ENCODE measurements around the gene RBMS3. TPM values are rescaled to one million over a fixed set of nuclear protein-coding genes. Genes with fewer than 3 reads are reported as not detected.

The RBMS3 gene
- total RNA-seq, 4 donors from 2014 or later: 3.8 to 18.7 (median 14.6) TPM

DNA sequence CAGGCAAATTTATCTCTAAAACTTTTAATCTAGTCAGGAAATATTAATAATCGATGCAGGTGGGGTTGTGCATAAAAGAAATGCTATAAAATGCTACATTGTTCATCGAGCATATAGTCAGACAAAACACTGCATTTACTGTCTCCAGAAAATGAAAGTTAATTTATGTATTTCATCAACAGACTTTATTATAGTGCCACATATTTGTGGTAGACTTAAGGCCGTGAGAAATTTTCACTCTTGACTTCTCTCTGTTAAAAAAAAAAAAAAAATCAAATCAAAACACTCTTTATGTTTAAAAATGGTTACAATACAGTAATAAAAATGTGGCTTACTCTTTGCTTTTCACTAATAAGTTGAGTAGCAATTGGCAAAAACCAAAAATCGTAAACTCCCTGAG is 67.4 kb downstream of the RBMS3 start:
- peaks cover 0 to 2% (median 0%) of the 10 kb centered on the region in 4 donors for H3K4me1 ChIP-seq
- intact Hi-C loops (cut with DNase I; ENCODE audit: low total_unique reads) (no loop called here), in situ Hi-C loops (cut with MboI; ENCODE audit: low pct_ligation_motif_present in 1 of 4, low pct_unique_long_range_greater_than_20kb in 1 of 4, low sequenced_read_pairs in 3 of 4) (no loop called here)
- H3K9me3 ChIP-seq: no peaks in the 10 kb centered on the region
- no peaks in the 10 kb centered on the region for H3K27me3 ChIP-seq
- no peak overlapping the region for H3K27ac ChIP-seq
- TF ChIP-seq POLR2AphosphoS5 (IDR thresholded peaks at IDR 0.05): no peak
- TF ChIP-seq POLR2A (IDR thresholded peaks at IDR 0.05): no peak
- TF ChIP-seq, protein P1, sequence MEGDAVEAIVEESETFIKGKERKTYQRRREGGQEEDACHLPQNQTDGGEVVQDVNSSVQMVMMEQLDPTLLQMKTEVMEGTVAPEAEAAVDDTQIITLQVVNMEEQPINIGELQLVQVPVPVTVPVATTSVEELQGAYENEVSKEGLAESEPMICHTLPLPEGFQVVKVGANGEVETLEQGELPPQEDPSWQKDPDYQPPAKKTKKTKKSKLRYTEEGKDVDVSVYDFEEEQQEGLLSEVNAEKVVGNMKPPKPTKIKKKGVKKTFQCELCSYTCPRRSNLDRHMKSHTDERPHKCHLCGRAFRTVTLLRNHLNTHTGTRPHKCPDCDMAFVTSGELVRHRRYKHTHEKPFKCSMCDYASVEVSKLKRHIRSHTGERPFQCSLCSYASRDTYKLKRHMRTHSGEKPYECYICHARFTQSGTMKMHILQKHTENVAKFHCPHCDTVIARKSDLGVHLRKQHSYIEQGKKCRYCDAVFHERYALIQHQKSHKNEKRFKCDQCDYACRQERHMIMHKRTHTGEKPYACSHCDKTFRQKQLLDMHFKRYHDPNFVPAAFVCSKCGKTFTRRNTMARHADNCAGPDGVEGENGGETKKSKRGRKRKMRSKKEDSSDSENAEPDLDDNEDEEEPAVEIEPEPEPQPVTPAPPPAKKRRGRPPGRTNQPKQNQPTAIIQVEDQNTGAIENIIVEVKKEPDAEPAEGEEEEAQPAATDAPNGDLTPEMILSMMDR (IDR thresholded peaks at IDR 0.05): no peak
- TF ChIP-seq EP300 (IDR thresholded peaks at IDR 0.05; ENCODE audit: low read depth): no peak
- 55 to 70% methylated on average over 4 of the region's 4 CpGs for WGBS, 2 donors (ENCODE audit: low coverage in 1 of 2)
- no peak overlapping the region for H3K4me3 ChIP-seq
- no peak for DNase-seq
- H3K36me3 ChIP-seq: no peaks in the 10 kb centered on the region

DNA sequence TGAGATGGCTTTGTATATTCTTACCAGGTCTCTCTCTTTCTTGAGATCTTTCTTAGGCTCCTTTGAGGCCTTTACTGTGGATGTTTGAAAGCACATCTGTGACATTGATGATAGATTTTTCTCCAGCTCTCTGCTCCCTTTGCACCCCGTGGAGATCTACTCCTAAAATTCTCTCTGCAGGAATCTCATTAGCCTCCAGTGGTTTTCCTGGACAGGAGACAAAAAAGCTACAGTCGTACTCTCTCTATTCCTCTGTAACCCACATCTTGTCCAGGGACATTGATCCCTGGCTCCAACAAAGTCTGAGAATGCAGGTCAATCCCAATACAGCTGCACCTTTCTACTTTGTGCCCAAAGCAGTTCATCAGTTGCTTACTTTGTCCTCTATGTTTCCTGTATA is 68.2 kb downstream of the RBMS3 start:
- no peaks in the 10 kb centered on the region for H3K9me3 ChIP-seq
- TF ChIP-seq POLR2AphosphoS5 (IDR thresholded peaks at IDR 0.05): no peak
- TF ChIP-seq, protein P1 (IDR thresholded peaks at IDR 0.05): no peak
- in situ Hi-C loops (cut with MboI; ENCODE audit: low pct_ligation_motif_present in 1 of 4, low pct_unique_long_range_greater_than_20kb in 1 of 4, low sequenced_read_pairs in 3 of 4): no loop called here
- no peaks in the 10 kb centered on the region for H3K36me3 ChIP-seq
- H3K4me3 ChIP-seq: no peak overlapping the region
- WGBS, 2 donors (ENCODE audit: low coverage in 1 of 2): 60 to 64% methylated on average over 2 of the region's 2 CpGs
- peaks cover 0 to 7% (median 0%) of the 10 kb centered on the region in 4 donors for H3K4me1 ChIP-seq
- no peak overlapping the region for H3K27ac ChIP-seq
- intact Hi-C loops (cut with DNase I; ENCODE audit: low total_unique reads): no loop called here
- no peaks in the 10 kb centered on the region for H3K27me3 ChIP-seq
- DNase-seq: no peak

DNA sequence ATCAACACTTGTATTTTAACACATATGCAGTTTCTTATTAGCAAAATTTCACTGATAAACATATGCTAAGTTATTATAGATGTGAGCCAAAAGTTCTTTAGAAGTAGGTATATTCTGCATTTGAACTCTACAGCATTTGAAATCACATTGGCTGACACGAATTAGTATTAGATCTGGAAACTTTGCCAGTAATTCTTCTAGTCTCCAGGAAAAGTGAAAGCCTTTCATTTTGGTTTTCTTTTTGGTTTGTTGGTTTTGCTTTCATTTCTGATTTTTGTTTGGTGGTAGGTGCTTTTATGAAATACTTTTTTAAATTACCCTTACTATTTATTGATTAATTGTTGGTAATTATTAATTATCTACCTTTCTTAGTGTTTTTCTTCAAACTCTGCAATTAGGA is 72.9 kb downstream of the RBMS3 start:
- in situ Hi-C loops (cut with MboI; ENCODE audit: low pct_ligation_motif_present in 1 of 4, low pct_unique_long_range_greater_than_20kb in 1 of 4, low sequenced_read_pairs in 3 of 4) (no loop called here), intact Hi-C loops (cut with DNase I; ENCODE audit: low total_unique reads) (no loop called here)
- Histone ChIP-seq H3K4me3 (no peak overlapping the region), H3K9me3 (no peaks in the 10 kb centered on the region), H3K4me1 (peaks cover 0 to 7% (median 0%) of the 10 kb centered on the region in 4 donors), H3K27me3 (no peaks in the 10 kb centered on the region), H3K36me3 (no peaks in the 10 kb centered on the region), H3K27ac (no peak overlapping the region)
- DNase-seq: no peak
- TF ChIP-seq POLR2AphosphoS5 (IDR thresholded peaks at IDR 0.05): no peak
- no peak for TF ChIP-seq EP300 (IDR thresholded peaks at IDR 0.05; ENCODE audit: low read depth)
- TF ChIP-seq, protein P1 (IDR thresholded peaks at IDR 0.05): no peak
- no peak for TF ChIP-seq POLR2A (IDR thresholded peaks at IDR 0.05)
- WGBS, 2 donors (ENCODE audit: low coverage in 1 of 2): 14 to 18% methylated on average over 1 of the region's 1 CpG

DNA sequence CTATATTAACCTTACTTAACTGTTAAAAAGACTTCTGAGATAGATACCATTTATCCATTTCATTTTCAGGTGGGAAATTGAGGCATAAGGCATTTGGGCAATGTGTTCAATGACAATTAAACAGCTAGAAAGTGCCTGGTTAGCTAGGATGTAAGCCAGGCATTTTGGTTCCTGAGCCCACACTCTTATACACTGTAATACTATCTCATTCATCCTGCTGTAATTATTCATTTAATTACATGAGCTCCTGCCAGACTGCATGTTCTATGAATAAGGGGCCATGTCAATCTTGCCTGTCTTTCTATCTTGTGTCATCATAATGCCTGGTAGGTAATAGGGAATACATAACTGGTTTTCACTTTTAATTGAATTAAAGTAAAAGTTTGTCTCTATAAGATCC is 74.0 kb downstream of the RBMS3 start:
- intact Hi-C loops (cut with DNase I; ENCODE audit: low total_unique reads) (no loop called here), in situ Hi-C loops (cut with MboI; ENCODE audit: low pct_ligation_motif_present in 1 of 4, low pct_unique_long_range_greater_than_20kb in 1 of 4, low sequenced_read_pairs in 3 of 4) (no loop called here)

More for the DNA sequence above, 74.0 kb downstream of the RBMS3 start:
- no peak overlapping the region for H3K27ac ChIP-seq
- H3K9me3 ChIP-seq: no peaks in the 10 kb centered on the region
- no peak overlapping the region for H3K4me3 ChIP-seq
- H3K27me3 ChIP-seq: no peaks in the 10 kb centered on the region
- H3K4me1 ChIP-seq: peaks cover 0 to 7% (median 0%) of the 10 kb centered on the region in 4 donors
- H3K36me3 ChIP-seq: no peaks in the 10 kb centered on the region
- no peak for DNase-seq
- TF ChIP-seq POLR2A (IDR thresholded peaks at IDR 0.05) (no peak), POLR2AphosphoS5 (IDR thresholded peaks at IDR 0.05) (no peak), EP300 (IDR thresholded peaks at IDR 0.05; ENCODE audit: low read depth) (no peak)
- TF ChIP-seq, protein P1 (IDR thresholded peaks at IDR 0.05): no peak
